ENCODE data around the gene SPSB3.
A peak's percentile ranks its signal among the peaks of the same experiment; 100 is the strongest.
"Not testable (repeated sequence)": the region's sequence is repeated elsewhere in the genome, so short reads cannot be mapped to it uniquely, and the experiment has no call there.

The SPSB3 gene

GRCh38 chr16:1740781-1741490, 41.4 kb downstream of the SPSB3 start:
- H3K27ac ChIP-seq, result no peak overlapping the region
- DNase-seq (ENCODE audit: low spot score), result no peak
- POLR2A ChIA-PET (ENCODE audit: low non-redundant PET), result no interaction called here
- TF ChIP-seq, protein P1, sequence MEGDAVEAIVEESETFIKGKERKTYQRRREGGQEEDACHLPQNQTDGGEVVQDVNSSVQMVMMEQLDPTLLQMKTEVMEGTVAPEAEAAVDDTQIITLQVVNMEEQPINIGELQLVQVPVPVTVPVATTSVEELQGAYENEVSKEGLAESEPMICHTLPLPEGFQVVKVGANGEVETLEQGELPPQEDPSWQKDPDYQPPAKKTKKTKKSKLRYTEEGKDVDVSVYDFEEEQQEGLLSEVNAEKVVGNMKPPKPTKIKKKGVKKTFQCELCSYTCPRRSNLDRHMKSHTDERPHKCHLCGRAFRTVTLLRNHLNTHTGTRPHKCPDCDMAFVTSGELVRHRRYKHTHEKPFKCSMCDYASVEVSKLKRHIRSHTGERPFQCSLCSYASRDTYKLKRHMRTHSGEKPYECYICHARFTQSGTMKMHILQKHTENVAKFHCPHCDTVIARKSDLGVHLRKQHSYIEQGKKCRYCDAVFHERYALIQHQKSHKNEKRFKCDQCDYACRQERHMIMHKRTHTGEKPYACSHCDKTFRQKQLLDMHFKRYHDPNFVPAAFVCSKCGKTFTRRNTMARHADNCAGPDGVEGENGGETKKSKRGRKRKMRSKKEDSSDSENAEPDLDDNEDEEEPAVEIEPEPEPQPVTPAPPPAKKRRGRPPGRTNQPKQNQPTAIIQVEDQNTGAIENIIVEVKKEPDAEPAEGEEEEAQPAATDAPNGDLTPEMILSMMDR (conservative IDR thresholded peaks at IDR 0.05; ENCODE audit: low read depth), result no peak
- CTCF ChIA-PET, result no interaction called here

GRCh38 chr16:1740234-1740633, 42.1 kb downstream of the SPSB3 start:
- POLR2A ChIA-PET (ENCODE audit: low non-redundant PET), result no interaction called here
- TF ChIP-seq, protein P1 (conservative IDR thresholded peaks at IDR 0.05; ENCODE audit: low read depth), result no peak
- CTCF ChIA-PET, result interaction anchor here (0.6 kb wide), 1 partner anchor 23 kb away, joined by 6 read pairs; no protein-coding TSS in a partner anchor
- no peak overlapping the region for H3K27ac ChIP-seq
- DNase-seq (ENCODE audit: low spot score), result no peak

DNA sequence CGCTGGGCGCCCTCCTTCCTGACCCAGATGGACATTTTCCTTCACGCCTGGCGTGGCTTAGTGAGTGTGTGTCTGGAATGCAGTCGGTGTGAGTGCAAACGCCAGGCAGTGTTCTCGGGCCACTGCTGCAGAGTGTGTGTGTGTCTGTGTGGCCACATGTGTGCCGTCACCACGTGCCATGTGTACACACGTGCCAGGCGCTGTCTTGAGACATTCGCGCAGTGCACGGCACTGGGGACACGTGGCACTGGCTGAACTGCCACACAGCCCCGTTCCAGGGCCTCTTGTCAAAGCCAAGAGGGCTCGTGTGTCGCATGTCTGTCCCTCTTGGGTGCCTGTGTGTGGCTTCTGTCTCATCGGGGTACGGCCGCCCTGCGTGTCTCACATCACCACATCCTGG, 47.6 kb downstream of the SPSB3 start:
- ChIA-PET POLR2A (ENCODE audit: low non-redundant PET) (no interaction called here), CTCF (no interaction called here)
- TF ChIP-seq, protein P1 (conservative IDR thresholded peaks at IDR 0.05; ENCODE audit: low read depth), result no peak
- DNase-seq (ENCODE audit: low spot score), result no peak
- H3K27ac ChIP-seq, result peak overlapping the region; percentile 25; the same call in 1 of the 2 replicates

- CTCF ChIA-PET, result no interaction called here
- TF ChIP-seq, protein P1 (conservative IDR thresholded peaks at IDR 0.05; ENCODE audit: low read depth), result no peak
- POLR2A ChIA-PET (ENCODE audit: low non-redundant PET), result no interaction called here
- no peak overlapping the region; the same call in 1 of the 2 replicates for H3K27ac ChIP-seq
- DNase-seq (ENCODE audit: low spot score), result no peak
Observed at GRCh38 chr16:1734123-1734522, 48.2 kb downstream of the SPSB3 start.

DNA sequence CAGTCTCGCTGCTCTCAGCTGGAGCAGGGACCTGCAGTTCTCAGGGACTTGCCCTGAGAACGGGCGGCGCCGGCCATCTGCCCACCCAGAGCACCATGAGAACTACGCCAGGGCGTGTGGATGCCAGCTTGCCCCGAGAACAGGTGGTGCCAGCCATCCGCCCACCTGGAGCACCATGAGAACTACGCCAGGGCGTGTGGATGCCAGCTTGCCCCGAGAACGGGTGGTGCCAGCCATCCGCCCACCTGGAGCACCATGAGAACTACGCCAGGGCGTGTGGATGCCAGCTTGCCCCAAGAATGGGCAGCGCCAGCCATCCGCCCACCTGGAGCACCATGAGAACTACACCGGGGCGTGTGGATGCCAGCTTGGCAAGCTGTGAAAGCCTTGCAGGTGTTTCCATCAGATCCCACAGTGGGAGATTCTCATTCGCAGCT, 49.8 kb downstream of the SPSB3 start:
- POLR2A ChIA-PET (ENCODE audit: low non-redundant PET), result interaction anchor here (1.0 kb wide), 1 partner anchor 11 kb away, joined by 3 read pairs; no protein-coding TSS in a partner anchor
- CTCF ChIA-PET, result interaction anchor here (0.5 kb wide), 1 partner anchor 132 kb away, joined by 3 read pairs; no protein-coding TSS in a partner anchor
- H3K27ac ChIP-seq; DNase-seq (ENCODE audit: low spot score): not testable (repeated sequence)

DNA sequence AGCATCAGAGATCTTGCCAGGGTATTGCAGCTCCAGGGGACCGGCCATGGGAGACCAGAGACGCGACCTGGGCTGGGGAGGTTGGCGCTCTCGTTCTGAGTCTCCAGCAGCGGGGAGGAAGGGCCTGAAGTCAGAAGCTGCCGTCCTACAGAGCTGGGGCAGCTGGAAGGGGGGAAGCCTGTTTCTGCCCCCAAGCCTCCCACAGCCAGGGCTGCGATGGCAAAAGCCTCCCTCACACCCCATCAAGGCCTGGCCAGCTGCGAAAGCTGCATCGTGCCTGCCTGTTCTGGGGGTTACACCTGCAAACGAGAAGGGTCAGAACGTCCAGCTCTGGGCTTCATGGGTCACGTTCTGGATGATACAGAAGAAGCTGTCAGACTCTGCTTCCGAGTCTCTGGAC, 50.3 kb downstream of the SPSB3 start:
- CTCF ChIA-PET, result interaction anchor here (0.5 kb wide), 1 partner anchor 133 kb away, joined by 3 read pairs; no protein-coding TSS in a partner anchor
- POLR2A ChIA-PET (ENCODE audit: low non-redundant PET), result interaction anchor here (1.0 kb wide), 1 partner anchor 12 kb away, joined by 3 read pairs; no protein-coding TSS in a partner anchor
- H3K27ac ChIP-seq, result peak overlapping the region; percentile 25
- TF ChIP-seq, protein P1 (conservative IDR thresholded peaks at IDR 0.05; ENCODE audit: low read depth), result no peak
- DNase-seq (ENCODE audit: low spot score), result no peak

DNA sequence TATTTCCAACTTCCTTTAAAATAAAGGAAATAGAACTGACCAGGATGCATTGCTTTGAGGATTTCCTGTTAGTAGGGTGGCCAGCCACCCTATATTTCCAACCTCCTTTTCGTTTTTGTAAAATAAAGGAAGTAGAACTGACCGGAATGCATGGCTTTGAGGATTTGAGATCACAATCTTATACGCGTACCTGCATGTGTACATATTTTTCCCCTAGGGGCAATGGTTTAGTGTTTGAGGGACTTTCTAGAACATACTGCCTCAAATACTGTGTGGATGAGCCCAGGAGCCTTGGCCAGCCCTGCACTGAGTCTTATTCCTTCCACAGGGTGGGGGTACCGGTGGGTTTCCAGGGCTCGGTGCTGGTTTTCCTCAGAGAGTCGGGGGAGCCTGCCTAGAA, 50.8 kb downstream of the SPSB3 start:
- TF ChIP-seq, protein P1 (conservative IDR thresholded peaks at IDR 0.05; ENCODE audit: low read depth), result no peak
- ChIA-PET POLR2A (ENCODE audit: low non-redundant PET) (no interaction called here), CTCF (no interaction called here)
- H3K27ac ChIP-seq, result peak overlapping the region; percentile 25; the same call in 1 of the 2 replicates
- DNase-seq (ENCODE audit: low spot score), result no peak
